ENCODE results near the gene HSPB6.

The HSPB6 gene

DNA sequence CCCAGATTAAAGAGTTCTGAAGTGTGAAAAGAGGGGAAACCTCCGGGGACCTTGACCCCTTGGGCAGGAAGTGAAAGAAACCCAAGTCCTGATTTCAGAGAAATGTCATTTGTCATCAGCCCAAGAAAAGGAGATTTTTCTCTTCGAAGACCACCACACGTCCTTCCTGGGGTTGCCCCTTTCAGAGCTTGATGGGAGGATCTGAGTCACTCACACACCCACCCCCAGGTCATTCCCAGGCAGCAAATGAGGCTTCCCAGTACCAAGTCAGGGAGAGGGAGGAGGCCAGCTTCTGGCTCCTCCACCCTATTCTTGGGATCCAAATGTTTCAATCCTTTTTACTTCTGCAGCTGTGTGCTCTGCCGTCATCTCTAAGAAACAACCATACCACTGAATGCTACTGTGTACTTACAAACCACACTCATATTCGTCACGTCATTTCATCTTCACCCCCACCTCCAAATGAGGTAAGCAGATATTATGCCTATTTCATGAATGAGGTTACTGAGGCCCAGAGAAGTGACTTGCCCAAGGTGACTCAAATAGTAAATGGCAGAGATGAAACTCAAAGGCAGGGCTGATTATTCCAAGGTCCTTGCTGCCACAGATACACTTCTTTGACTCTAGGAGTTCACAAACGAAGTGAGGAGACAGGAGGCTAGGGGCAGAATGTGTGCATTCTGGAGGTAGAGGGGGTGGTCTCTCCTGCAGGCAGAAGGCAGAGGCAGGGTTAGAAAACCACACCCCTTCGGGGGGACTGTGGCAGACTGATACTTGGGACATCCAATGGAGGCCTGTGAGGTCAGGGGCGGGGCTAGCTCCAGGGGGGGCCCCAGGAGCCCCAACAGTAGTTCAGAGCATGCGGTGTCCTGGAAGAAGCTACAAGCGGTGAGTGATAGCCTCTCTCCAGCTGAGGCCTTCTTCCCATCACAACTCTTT is 44.0 kb downstream of the HSPB6 start:
- Histone ChIP-seq H3K79me2 (ENCODE audit: control insufficient read depth, low read length) (peaks cover 4% of the 10 kb centered on the region), H3K4me1 (ENCODE audit: control insufficient read depth, low read length) (peaks cover 35% of the 10 kb centered on the region), H3F3A (ENCODE audit: control insufficient read depth, insufficient read depth) (no peaks in the 10 kb centered on the region), H3K27me3 (ENCODE audit: control insufficient read depth, low read length) (peaks cover 23% of the 10 kb centered on the region), H4K20me1 (ENCODE audit: control insufficient read depth, insufficient read depth, low read depth, low read length) (no peaks in the 10 kb centered on the region), H3K9me3 (ENCODE audit: control insufficient read depth, insufficient read depth, low read length) (no peaks in the 10 kb centered on the region), H3K27ac (ENCODE audit: low read depth, low read length) (no peak overlapping the region), H3K4me3 (ENCODE audit: low read length) (no peak overlapping the region), H3K4me2 (ENCODE audit: low read length) (no peak overlapping the region), H3K9me2 (replicated peaks; ENCODE audit: control insufficient read depth, low read length) (no peaks in the 10 kb centered on the region), H3K36me3 (ENCODE audit: control insufficient read depth, low read length) (no peaks in the 10 kb centered on the region)
- TF ChIP-seq, protein P1, sequence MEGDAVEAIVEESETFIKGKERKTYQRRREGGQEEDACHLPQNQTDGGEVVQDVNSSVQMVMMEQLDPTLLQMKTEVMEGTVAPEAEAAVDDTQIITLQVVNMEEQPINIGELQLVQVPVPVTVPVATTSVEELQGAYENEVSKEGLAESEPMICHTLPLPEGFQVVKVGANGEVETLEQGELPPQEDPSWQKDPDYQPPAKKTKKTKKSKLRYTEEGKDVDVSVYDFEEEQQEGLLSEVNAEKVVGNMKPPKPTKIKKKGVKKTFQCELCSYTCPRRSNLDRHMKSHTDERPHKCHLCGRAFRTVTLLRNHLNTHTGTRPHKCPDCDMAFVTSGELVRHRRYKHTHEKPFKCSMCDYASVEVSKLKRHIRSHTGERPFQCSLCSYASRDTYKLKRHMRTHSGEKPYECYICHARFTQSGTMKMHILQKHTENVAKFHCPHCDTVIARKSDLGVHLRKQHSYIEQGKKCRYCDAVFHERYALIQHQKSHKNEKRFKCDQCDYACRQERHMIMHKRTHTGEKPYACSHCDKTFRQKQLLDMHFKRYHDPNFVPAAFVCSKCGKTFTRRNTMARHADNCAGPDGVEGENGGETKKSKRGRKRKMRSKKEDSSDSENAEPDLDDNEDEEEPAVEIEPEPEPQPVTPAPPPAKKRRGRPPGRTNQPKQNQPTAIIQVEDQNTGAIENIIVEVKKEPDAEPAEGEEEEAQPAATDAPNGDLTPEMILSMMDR (IDR thresholded peaks at IDR 0.05; ENCODE audit: low read depth, low read length, poor library complexity, severe bottlenecking), result no peak
- no peak for TF ChIP-seq EZH2phosphoT487 (IDR thresholded peaks at IDR 0.05; ENCODE audit: borderline replicate concordance, low read length)

DNA sequence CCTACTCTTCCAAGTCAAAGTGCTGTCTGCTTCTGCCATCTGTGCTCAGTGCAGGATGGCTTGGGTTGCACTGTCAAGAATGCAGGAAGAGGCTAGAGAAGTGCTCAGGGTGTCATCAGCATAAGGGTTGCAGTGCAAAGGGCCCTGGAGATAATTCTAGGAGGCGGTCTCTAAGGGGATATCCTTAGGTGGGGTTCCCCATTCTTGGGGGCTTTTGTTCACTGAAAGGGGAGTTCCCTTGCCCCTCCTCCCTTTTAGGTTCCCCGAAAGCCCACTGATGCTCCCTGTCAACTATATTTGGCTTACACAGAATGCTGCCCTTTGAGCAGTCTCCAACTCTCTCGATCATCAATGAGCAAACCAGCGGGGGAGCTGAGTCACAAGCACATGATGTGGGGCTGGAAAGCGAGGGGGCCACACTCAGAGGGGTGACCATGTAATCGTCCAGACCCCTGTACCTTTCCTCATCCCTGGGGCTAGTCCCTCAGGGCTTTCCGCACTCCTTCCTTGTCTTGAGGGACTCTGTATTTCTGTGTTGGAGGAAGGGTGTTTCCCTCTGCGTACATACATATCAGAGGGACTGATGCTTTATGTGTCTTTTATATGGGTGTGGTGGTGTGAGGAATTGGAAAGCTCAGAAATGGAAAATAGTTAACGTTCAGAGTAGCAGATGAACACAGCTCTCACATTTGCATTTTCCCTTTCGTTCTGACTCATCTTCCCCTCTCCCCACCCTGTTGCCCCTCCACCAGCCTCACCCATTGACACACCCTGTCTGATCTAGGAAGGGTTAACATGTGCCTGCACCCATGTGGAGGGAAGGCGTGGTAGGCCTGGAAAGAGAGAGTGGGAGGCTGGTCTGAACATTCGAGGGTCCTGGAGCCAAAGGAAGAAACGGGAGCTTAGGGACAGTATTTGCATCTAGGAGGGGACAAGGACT is 45.8 kb downstream of the HSPB6 start:
- Histone ChIP-seq H3K27me3 (ENCODE audit: control insufficient read depth, low read length) (peaks cover 23% of the 10 kb centered on the region), H3F3A (ENCODE audit: control insufficient read depth, insufficient read depth) (no peaks in the 10 kb centered on the region), H3K4me2 (ENCODE audit: low read length) (no peak overlapping the region), H3K9me2 (replicated peaks; ENCODE audit: control insufficient read depth, low read length) (no peaks in the 10 kb centered on the region), H3K9me3 (ENCODE audit: control insufficient read depth, insufficient read depth, low read length) (no peaks in the 10 kb centered on the region), H3K36me3 (ENCODE audit: control insufficient read depth, low read length) (no peaks in the 10 kb centered on the region), H4K20me1 (ENCODE audit: control insufficient read depth, insufficient read depth, low read depth, low read length) (no peaks in the 10 kb centered on the region), H3K4me3 (ENCODE audit: low read length) (no peak overlapping the region), H3K27ac (ENCODE audit: low read depth, low read length) (no peak overlapping the region), H3K4me1 (ENCODE audit: control insufficient read depth, low read length) (peaks cover 30% of the 10 kb centered on the region), H3K79me2 (ENCODE audit: control insufficient read depth, low read length) (peaks cover 3% of the 10 kb centered on the region; the same call in 1 of the 2 replicates)
- TF ChIP-seq EZH2phosphoT487 (IDR thresholded peaks at IDR 0.05; ENCODE audit: borderline replicate concordance, low read length), result no peak
- TF ChIP-seq, protein P1 (IDR thresholded peaks at IDR 0.05; ENCODE audit: low read depth, low read length, poor library complexity, severe bottlenecking), result no peak

DNA sequence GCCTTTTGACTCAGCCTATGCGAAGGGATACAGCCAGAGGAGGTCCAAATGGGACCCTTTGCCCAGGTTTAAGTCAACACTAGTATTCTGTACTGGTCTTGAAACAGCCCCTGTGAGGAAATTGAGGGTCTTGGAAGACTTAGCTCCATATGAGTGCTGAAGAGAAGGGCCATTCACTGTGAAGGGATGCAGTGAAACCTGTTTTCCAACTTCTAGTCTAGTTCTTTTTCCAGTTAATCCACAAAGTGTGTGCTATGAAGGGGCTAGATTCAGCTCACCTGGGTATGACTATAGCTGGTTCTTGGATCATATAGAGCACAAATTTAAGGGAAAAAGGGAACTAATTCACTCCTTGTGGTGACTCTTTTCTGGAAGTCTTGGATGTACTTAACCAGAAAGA is 48.4 kb downstream of the HSPB6 start:
- Histone ChIP-seq H3K4me1 (ENCODE audit: control insufficient read depth, low read length) (peaks cover 22% of the 10 kb centered on the region), H3K27ac (ENCODE audit: low read depth, low read length) (no peak overlapping the region), H3K36me3 (ENCODE audit: control insufficient read depth, low read length) (no peaks in the 10 kb centered on the region), H4K20me1 (ENCODE audit: control insufficient read depth, insufficient read depth, low read depth, low read length) (no peaks in the 10 kb centered on the region), H3K4me2 (ENCODE audit: low read length) (no peak overlapping the region), H3F3A (ENCODE audit: control insufficient read depth, insufficient read depth) (no peaks in the 10 kb centered on the region), H3K4me3 (ENCODE audit: low read length) (no peak overlapping the region), H3K9me2 (replicated peaks; ENCODE audit: control insufficient read depth, low read length) (no peaks in the 10 kb centered on the region), H3K27me3 (ENCODE audit: control insufficient read depth, low read length) (peaks cover 23% of the 10 kb centered on the region), H3K9me3 (ENCODE audit: control insufficient read depth, insufficient read depth, low read length) (no peaks in the 10 kb centered on the region), H3K79me2 (ENCODE audit: control insufficient read depth, low read length) (no peaks in the 10 kb centered on the region)
- no peak for TF ChIP-seq EZH2phosphoT487 (IDR thresholded peaks at IDR 0.05; ENCODE audit: borderline replicate concordance, low read length)
- TF ChIP-seq, protein P1 (IDR thresholded peaks at IDR 0.05; ENCODE audit: low read depth, low read length, poor library complexity, severe bottlenecking), result no peak

Measured in DOHH2 (cell line).